ENCODE results near the gene STX8. TPM values are rescaled to one million over a fixed set of nuclear protein-coding genes. Genes with fewer than 3 reads are reported as not detected.

Gene STX8
- total and polyA plus RNA-seq, 8 donors = 21.6 to 559 (median 75.0) TPM

GRCh38 chr17:9498490-9498889 is 77.1 kb downstream of the STX8 start:
- intact Hi-C loops (cut with DNase I; ENCODE audit: low total_unique reads) = no loop called here
- Histone ChIP-seq H3K27ac (no peak overlapping the region), H3K9me3 (no peaks in the 10 kb centered on the region), H3K36me3 (peaks cover 6 to 22% (median 20%) of the 10 kb centered on the region in 4 donors), H3K4me1 (no peaks in the 10 kb centered on the region), H3K4me3 (no peak overlapping the region), H3K27me3 (no peaks in the 10 kb centered on the region)
- WGBS, 5 donors = 81 to 94% (median 91%) methylated on average over 3 of the region's 3 CpGs
- TF ChIP-seq EP300 (IDR thresholded peaks at IDR 0.05) (no peak), POLR2AphosphoS5 (IDR thresholded peaks at IDR 0.05) (no peak), POLR2A (IDR thresholded peaks at IDR 0.05) (no peak), CTCF (IDR thresholded peaks at IDR 0.05) (no peak)
- DNase-seq = no peak

GRCh38 chr17:9488556-9488955 is 87.1 kb downstream of the STX8 start:
- Histone ChIP-seq H3K27ac (no peak overlapping the region), H3K4me1 (no peaks in the 10 kb centered on the region), H3K4me3 (no peak overlapping the region), H3K27me3 (no peaks in the 10 kb centered on the region), H3K36me3 (peaks cover 3 to 63% (median 35%) of the 10 kb centered on the region in 4 donors), H3K9me3 (no peaks in the 10 kb centered on the region)
- 84 to 99% (median 93%) methylated on average over 5 of the region's 5 CpGs for WGBS, 5 donors
- TF ChIP-seq EP300 (IDR thresholded peaks at IDR 0.05) = no peak
- TF ChIP-seq POLR2A (IDR thresholded peaks at IDR 0.05) = no peak
- TF ChIP-seq POLR2AphosphoS5 (IDR thresholded peaks at IDR 0.05) = no peak
- TF ChIP-seq CTCF (IDR thresholded peaks at IDR 0.05) = no peak
- DNase-seq = no peak
- intact Hi-C loops (cut with DNase I; ENCODE audit: low total_unique reads) = no loop called here

DNA sequence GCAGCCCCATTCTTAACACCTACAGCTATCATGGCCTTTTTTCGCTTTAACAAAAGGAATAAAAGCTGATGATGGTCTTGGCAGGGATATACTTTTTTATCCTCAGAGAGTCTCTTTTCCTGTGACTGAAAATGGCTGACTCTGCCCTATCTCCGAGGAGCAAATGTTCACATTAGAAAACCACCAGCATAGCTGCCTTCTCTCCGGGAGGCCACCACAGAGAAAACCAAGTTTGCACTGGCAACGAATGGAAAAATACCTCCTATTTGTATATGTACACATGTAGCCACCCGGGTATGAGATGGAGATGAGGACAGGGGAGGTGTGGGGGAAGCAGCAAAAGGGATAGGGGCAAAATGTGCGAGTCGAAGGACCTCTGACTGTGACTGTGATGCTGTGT is 88.2 kb downstream of the STX8 start:
- no peak for TF ChIP-seq POLR2A (IDR thresholded peaks at IDR 0.05)
- TF ChIP-seq EP300 (IDR thresholded peaks at IDR 0.05) = no peak
- TF ChIP-seq POLR2AphosphoS5 (IDR thresholded peaks at IDR 0.05) = no peak
- no peak for TF ChIP-seq CTCF (IDR thresholded peaks at IDR 0.05)

GRCh38 chr17:9484789-9485188 is 90.8 kb downstream of the STX8 start:
- H3K36me3 ChIP-seq = peaks cover 0 to 50% (median 17%) of the 10 kb centered on the region in 4 donors
- no peak for DNase-seq
- H3K4me3 ChIP-seq = no peak overlapping the region
- TF ChIP-seq POLR2A (IDR thresholded peaks at IDR 0.05) = no peak
- no peak for TF ChIP-seq POLR2AphosphoS5 (IDR thresholded peaks at IDR 0.05)
- TF ChIP-seq EP300 (IDR thresholded peaks at IDR 0.05) = no peak
- no peak for TF ChIP-seq CTCF (IDR thresholded peaks at IDR 0.05)
- 84 to 99% (median 93%) methylated on average over 2 of the region's 2 CpGs for WGBS, 5 donors
- H3K27me3 ChIP-seq = no peaks in the 10 kb centered on the region
- peaks cover 0 to 7% (median 0%) of the 10 kb centered on the region in 4 donors for H3K4me1 ChIP-seq
- intact Hi-C loops (cut with DNase I; ENCODE audit: low total_unique reads) = no loop called here
- H3K27ac ChIP-seq = no peak overlapping the region
- no peaks in the 10 kb centered on the region for H3K9me3 ChIP-seq

More for the DNA sequence above, 88.2 kb downstream of the STX8 start:
- Histone ChIP-seq H3K4me1 (peaks cover 0 to 4% (median 0%) of the 10 kb centered on the region in 4 donors), H3K27ac (no peak overlapping the region), H3K36me3 (peaks cover 3 to 71% (median 35%) of the 10 kb centered on the region in 4 donors), H3K27me3 (no peaks in the 10 kb centered on the region), H3K4me3 (no peak overlapping the region), H3K9me3 (no peaks in the 10 kb centered on the region)
- no peak for DNase-seq
- WGBS, 5 donors = 85 to 91% (median 86%) methylated on average over 7 of the region's 7 CpGs
- intact Hi-C loops (cut with DNase I; ENCODE audit: low total_unique reads) = no loop called here

Measured in stomach (tissue), 9 donors.